Astrocyte (in vitro differentiated cells and primary cell): ENCODE measurements around the gene FAM76B. TPM values are rescaled to one million over a fixed set of nuclear protein-coding genes. Genes with fewer than 3 reads are reported as not detected.

Experiments used
- DNase-seq: peaks from one replicate; pipeline ENCODE4 v3.0.0-alpha.2; 2010; ENCODE audit warnings: low read depth
- FAIRE-seq: peaks from 2 replicates; lab custom pipeline; 2011; peaks lifted over from hg19 to GRCh38; lab: Jason Lieb, UNC
- H2AFZ ChIP-seq: 2 replicates; pipeline ENCODE4 v1.6.0; 2012; ENCODE audit warnings: low read depth, low read length, inconsistent platforms
- H3K27ac ChIP-seq: 2 replicates; pipeline ENCODE4 v1.5.1; 2011; ENCODE audit warnings: low read depth, low read length, inconsistent platforms
- H3K27me3 ChIP-seq: 2 replicates; pipeline ENCODE4 v1.6.0; 2011; ENCODE audit warnings: low read length, inconsistent platforms; ENCODE audit not compliant: insufficient read depth
- H3K36me3 ChIP-seq: 2 replicates; pipeline ENCODE4 v1.5.1; 2011; ENCODE audit warnings: low read length, inconsistent platforms; ENCODE audit not compliant: insufficient read depth
- H3K4me1 ChIP-seq: 2 replicates; pipeline ENCODE4 v1.5.1; 2011; ENCODE audit warnings: low read length, inconsistent platforms; ENCODE audit not compliant: insufficient read depth
- H3K4me2 ChIP-seq: 2 replicates; pipeline ENCODE4 v1.6.0; 2012; ENCODE audit warnings: low read length, inconsistent platforms
- H3K4me3 ChIP-seq: 2 replicates; pipeline ENCODE4 v1.5.1; 2011; ENCODE audit warnings: low read depth, mild to moderate bottlenecking, low read length, inconsistent platforms; ENCODE audit not compliant: insufficient read depth
- H3K79me2 ChIP-seq: 2 replicates; pipeline ENCODE4 v1.6.0; 2012; ENCODE audit warnings: mild to moderate bottlenecking, low read length, inconsistent platforms; ENCODE audit not compliant: insufficient read depth
- H3K9ac ChIP-seq: 2 replicates; pipeline ENCODE4 v1.6.0; 2012; ENCODE audit warnings: mild to moderate bottlenecking, low read length, inconsistent platforms
- H3K9me3 ChIP-seq: 2 replicates; pipeline ENCODE4 v1.5.1; 2012; ENCODE audit warnings: low read depth, mild to moderate bottlenecking, low read length, inconsistent platforms; ENCODE audit not compliant: insufficient read depth
- H4K20me1 ChIP-seq: 2 replicates; pipeline ENCODE4 v1.6.0; 2012; ENCODE audit warnings: low read length, inconsistent platforms; ENCODE audit not compliant: insufficient read depth
- H3K27ac Mint-ChIP-seq: one replicate; pipeline ENCODE4 v1.8.0; 2021; ENCODE audit warnings: mild to moderate bottlenecking, mixed read lengths; ENCODE audit not compliant: unreplicated experiment
- H3K27me3 Mint-ChIP-seq: one replicate; pipeline ENCODE4 v1.8.0; 2021; ENCODE audit warnings: low read depth, mixed read lengths; ENCODE audit not compliant: unreplicated experiment
- H3K36me3 Mint-ChIP-seq: one replicate; pipeline ENCODE4 v1.8.0; 2021; ENCODE audit warnings: low read depth, mixed read lengths; ENCODE audit not compliant: unreplicated experiment
- H3K4me1 Mint-ChIP-seq: one replicate; pipeline ENCODE4 v1.8.0; 2021; ENCODE audit warnings: low read depth, mixed read lengths; ENCODE audit not compliant: unreplicated experiment
- H3K4me3 Mint-ChIP-seq: one replicate; pipeline ENCODE4 v1.8.0; 2021; ENCODE audit warnings: mild to moderate bottlenecking, moderate library complexity, mixed read lengths; ENCODE audit not compliant: unreplicated experiment
- H3K9me3 Mint-ChIP-seq: one replicate; pipeline ENCODE4 v1.8.0; 2021; ENCODE audit warnings: mild to moderate bottlenecking, mixed read lengths; ENCODE audit not compliant: unreplicated experiment
- EZH2 ChIP-seq: IDR thresholded peaks from 2 replicates; pipeline ENCODE4 v1.6.1; 2012; ENCODE audit warnings: mild to moderate bottlenecking, low read length, inconsistent platforms; ENCODE audit not compliant: insufficient read depth
- total RNA-seq: library from RNA; stranded (reverse); gene quantifications from 2 replicates; pipeline ENCODE4 v1.2.1, GENCODE V29; 2021
- TF ChIP-seq, protein P1 (sequence below): IDR thresholded peaks from 2 replicates; pipeline ENCODE4 v1.5.1; 2011; ENCODE audit warnings: low read depth, mild to moderate bottlenecking, inconsistent platforms, low read length, moderate library complexity; ENCODE audit not compliant: insufficient read depth

FAM76B gene
- total RNA-seq, 1 donor from 2014 or later, result 19.7 TPM

DNA sequence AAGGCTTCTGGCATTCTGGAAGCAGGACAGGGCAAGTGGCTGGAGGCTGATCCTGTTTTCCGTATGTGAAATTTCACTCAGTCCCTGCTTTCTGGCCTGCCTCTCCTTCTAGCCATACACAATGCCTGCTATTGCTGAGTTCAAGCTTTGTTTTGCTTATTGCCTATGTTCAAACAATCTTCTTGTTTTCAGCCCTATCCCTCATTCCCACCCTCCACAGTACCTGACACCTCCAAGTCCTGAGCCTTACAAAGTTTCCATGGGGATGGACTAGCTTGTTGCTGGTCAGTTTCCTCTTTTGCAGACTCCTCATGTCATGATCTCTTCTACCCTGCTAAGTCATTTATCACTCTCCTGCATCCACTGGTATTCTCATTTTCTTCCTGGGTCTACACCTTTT is 38.1 kb downstream of the FAM76B start:
- no peak for FAIRE-seq
- no peaks in the 10 kb centered on the region for H3K27me3 ChIP-seq
- H3K9me3 Mint-ChIP-seq, result no peaks in the 10 kb centered on the region
- H3K9ac ChIP-seq, result no peak overlapping the region
- H3K4me1 ChIP-seq, result no peaks in the 10 kb centered on the region
- no peak for DNase-seq
- H3K79me2 ChIP-seq, result no peaks in the 10 kb centered on the region
- H3K4me3 ChIP-seq, result no peak overlapping the region
- no peaks in the 10 kb centered on the region for H3K9me3 ChIP-seq
- no peaks in the 10 kb centered on the region for H3K36me3 Mint-ChIP-seq
- peaks cover 9% of the 10 kb centered on the region for H3K27me3 Mint-ChIP-seq
- TF ChIP-seq, protein P1, sequence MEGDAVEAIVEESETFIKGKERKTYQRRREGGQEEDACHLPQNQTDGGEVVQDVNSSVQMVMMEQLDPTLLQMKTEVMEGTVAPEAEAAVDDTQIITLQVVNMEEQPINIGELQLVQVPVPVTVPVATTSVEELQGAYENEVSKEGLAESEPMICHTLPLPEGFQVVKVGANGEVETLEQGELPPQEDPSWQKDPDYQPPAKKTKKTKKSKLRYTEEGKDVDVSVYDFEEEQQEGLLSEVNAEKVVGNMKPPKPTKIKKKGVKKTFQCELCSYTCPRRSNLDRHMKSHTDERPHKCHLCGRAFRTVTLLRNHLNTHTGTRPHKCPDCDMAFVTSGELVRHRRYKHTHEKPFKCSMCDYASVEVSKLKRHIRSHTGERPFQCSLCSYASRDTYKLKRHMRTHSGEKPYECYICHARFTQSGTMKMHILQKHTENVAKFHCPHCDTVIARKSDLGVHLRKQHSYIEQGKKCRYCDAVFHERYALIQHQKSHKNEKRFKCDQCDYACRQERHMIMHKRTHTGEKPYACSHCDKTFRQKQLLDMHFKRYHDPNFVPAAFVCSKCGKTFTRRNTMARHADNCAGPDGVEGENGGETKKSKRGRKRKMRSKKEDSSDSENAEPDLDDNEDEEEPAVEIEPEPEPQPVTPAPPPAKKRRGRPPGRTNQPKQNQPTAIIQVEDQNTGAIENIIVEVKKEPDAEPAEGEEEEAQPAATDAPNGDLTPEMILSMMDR, result no peak
- no peak for TF ChIP-seq EZH2
- H2AFZ ChIP-seq, result no peak overlapping the region
- H3K4me2 ChIP-seq, result no peak overlapping the region
- no peaks in the 10 kb centered on the region for H4K20me1 ChIP-seq
- no peaks in the 10 kb centered on the region for H3K36me3 ChIP-seq
- no peak overlapping the region for H3K27ac ChIP-seq
- H3K4me3 Mint-ChIP-seq, result no peak overlapping the region
- H3K4me1 Mint-ChIP-seq, result no peaks in the 10 kb centered on the region
- H3K27ac Mint-ChIP-seq, result no peak overlapping the region

DNA sequence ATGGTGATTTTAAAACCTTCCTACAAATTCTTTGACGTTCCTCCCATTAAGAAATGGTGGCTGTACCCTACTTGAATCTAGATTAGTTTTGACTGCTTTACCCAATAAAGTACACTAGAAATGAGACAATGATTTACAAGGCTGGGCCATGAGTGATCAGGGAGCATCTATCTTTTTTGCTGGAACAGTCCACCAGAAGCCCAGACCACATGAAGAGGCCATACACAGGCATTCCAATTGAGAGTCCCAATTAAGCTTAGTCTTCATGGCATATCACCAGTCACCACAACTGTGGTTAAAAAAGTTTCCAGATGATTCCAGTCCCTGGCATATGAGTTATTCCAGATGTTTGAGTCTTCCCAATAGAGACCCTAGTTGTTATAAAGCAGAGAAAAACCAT is 39.5 kb downstream of the FAM76B start:
- TF ChIP-seq, protein P1, result no peak
- TF ChIP-seq EZH2, result no peak
- Histone ChIP-seq H3K27me3 (no peaks in the 10 kb centered on the region), H3K9me3 (no peaks in the 10 kb centered on the region), H2AFZ (no peak overlapping the region), H3K79me2 (no peaks in the 10 kb centered on the region), H3K4me2 (no peak overlapping the region), H3K4me3 (no peak overlapping the region), H4K20me1 (no peaks in the 10 kb centered on the region), H3K9ac (no peak overlapping the region), H3K4me1 (no peaks in the 10 kb centered on the region), H3K36me3 (no peaks in the 10 kb centered on the region), H3K27ac (no peak overlapping the region)
- H3K36me3 Mint-ChIP-seq, result no peaks in the 10 kb centered on the region
- H3K4me1 Mint-ChIP-seq, result no peaks in the 10 kb centered on the region
- H3K27ac Mint-ChIP-seq, result no peak overlapping the region
- H3K4me3 Mint-ChIP-seq, result no peak overlapping the region
- H3K27me3 Mint-ChIP-seq, result peaks cover 8% of the 10 kb centered on the region
- FAIRE-seq (peak; percentile 23), DNase-seq (no peak)
- H3K9me3 Mint-ChIP-seq, result no peaks in the 10 kb centered on the region

DNA sequence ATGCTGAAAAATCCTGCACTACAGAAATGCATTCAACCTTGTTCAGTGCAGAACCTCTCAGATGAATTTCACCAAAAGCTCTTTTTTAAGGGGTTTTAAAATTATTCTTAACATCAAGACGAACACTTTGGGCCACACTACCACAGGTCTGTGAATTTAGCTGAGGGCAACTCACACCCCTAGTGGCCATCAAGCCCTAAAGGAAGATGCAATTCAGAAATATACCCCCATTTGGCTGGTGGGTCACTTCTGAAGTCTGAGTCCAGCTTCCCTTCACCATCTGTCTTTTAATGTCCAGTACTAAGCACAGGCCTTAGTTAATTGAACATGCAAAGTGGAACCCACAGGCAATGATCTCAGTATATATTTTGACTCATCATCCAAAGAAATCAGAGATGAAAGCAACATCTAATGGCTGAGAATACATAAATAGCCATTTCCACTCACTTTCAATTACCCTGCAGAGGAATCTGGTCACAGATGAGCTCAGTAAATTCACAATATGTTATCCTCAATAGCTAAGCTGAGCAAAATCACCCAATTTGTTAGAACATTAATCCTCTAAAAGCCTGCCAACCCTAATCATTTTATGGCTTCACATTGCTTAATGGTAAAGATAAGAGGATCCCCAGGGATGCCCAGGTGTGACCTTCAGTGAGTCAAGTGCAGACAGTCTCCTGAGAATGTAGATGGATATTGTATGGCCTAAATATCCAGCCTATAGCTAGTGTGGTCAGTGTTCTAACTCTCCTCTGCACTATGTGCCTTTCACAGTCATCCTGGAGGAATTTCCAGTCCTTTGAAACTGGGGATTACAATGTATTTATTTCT is 50.3 kb downstream of the FAM76B start:
- Mint-ChIP-seq H3K4me1 (peaks cover 4% of the 10 kb centered on the region), H3K4me3 (no peak overlapping the region), H3K27me3 (no peaks in the 10 kb centered on the region), H3K36me3 (no peaks in the 10 kb centered on the region), H3K27ac (no peak overlapping the region), H3K9me3 (no peaks in the 10 kb centered on the region)
- Histone ChIP-seq H3K4me3 (no peak overlapping the region), H2AFZ (no peak overlapping the region), H3K27ac (no peak overlapping the region), H3K36me3 (no peaks in the 10 kb centered on the region), H3K4me1 (no peaks in the 10 kb centered on the region), H3K4me2 (no peak overlapping the region), H3K79me2 (no peaks in the 10 kb centered on the region), H3K9ac (no peak overlapping the region), H4K20me1 (no peaks in the 10 kb centered on the region), H3K9me3 (no peaks in the 10 kb centered on the region), H3K27me3 (no peaks in the 10 kb centered on the region)
- TF ChIP-seq, protein P1, result no peak
- no peak for TF ChIP-seq EZH2
- DNase-seq, result no peak
- FAIRE-seq, result no peak
